PC-9 (cell line): ENCODE measurements around the gene CEP19.

ENCODE experiments used
- EZH2 ChIP-seq: fragments of 200-600 bp; sonication (generic); IDR thresholded peaks from 2 replicates; pipeline ENCODE4 v1.8.0; 2017; ENCODE audit warnings: antibody characterized with exemption, low read depth
- TF ChIP-seq, protein P1 (sequence below): fragments of 200-600 bp; sonication (generic); conservative IDR thresholded peaks from 2 replicates; pipeline ENCODE4 v1.6.1; 2017; ENCODE audit warnings: mixed run types, antibody characterized with exemption, mild to moderate bottlenecking, moderate library complexity

DNA sequence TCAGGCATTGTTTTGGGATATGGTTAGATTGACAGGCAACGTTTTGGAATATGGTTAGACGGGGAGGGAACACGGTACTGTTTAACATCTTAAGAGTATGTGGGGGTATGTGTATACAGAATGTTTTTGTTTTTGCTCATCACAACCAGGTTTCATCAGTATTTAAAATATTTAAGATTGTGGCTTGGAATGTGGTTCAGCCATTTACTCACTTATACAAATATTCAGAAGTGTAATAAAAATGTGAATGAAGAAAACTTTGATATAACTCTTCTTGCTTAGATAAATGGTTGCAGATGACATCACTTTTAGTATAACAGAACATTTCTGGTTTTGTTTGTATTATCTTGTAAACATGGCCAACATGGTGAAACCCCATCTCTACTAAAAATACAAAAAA lies 23.7 kb upstream of the CEP19 start:
- TF ChIP-seq, protein P1, sequence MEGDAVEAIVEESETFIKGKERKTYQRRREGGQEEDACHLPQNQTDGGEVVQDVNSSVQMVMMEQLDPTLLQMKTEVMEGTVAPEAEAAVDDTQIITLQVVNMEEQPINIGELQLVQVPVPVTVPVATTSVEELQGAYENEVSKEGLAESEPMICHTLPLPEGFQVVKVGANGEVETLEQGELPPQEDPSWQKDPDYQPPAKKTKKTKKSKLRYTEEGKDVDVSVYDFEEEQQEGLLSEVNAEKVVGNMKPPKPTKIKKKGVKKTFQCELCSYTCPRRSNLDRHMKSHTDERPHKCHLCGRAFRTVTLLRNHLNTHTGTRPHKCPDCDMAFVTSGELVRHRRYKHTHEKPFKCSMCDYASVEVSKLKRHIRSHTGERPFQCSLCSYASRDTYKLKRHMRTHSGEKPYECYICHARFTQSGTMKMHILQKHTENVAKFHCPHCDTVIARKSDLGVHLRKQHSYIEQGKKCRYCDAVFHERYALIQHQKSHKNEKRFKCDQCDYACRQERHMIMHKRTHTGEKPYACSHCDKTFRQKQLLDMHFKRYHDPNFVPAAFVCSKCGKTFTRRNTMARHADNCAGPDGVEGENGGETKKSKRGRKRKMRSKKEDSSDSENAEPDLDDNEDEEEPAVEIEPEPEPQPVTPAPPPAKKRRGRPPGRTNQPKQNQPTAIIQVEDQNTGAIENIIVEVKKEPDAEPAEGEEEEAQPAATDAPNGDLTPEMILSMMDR = no peak
- no peak for TF ChIP-seq EZH2
